K562 (cell line): ENCODE measurements around the gene KIAA0319L. TPM values are rescaled to one million over a fixed set of nuclear protein-coding genes. Genes with fewer than 3 reads are reported as not detected.

ENCODE experiments used
- BRD9 ChIP-seq: fragments of 450-650 bp; IDR thresholded peaks from 2 replicates; pipeline ENCODE4 v1.6.1; 2018; ENCODE audit warnings: low read depth; ENCODE audit not compliant: partially characterized antibody
- CBFA2T3 ChIP-seq: fragments of 450-650 bp; IDR thresholded peaks from 2 replicates; pipeline ENCODE4 v1.6.1; 2017
- CC2D1A ChIP-seq: fragments of 450-650 bp; IDR thresholded peaks from 2 replicates; pipeline ENCODE4 v1.6.1; 2017; ENCODE audit warnings: mild to moderate bottlenecking
- CREM ChIP-seq: IDR thresholded peaks from 2 replicates; pipeline ENCODE4 v1.6.1; 2014; ENCODE audit warnings: antibody characterized with exemption, low read depth
- DMBX1 ChIP-seq: fragments of 250-450 bp; sonication (Bioruptor Pico); IDR thresholded peaks from 2 replicates; pipeline ENCODE4 v1.8.0; 2022; ENCODE audit warnings: inconsistent platforms, mild to moderate bottlenecking, moderate library complexity, borderline replicate concordance
- ERF ChIP-seq: fragments of 450-650 bp; formaldehyde crosslinking; IDR thresholded peaks from 2 replicates; pipeline ENCODE4 v1.4.0; 2020; ENCODE audit warnings: mild to moderate bottlenecking, mixed read lengths
- FOSL1 ChIP-seq: fragments of 200-800 bp; sonication (Bioruptor generic); conservative IDR thresholded peaks from 2 replicates; pipeline ENCODE4 v1.6.1; 2016; ENCODE audit warnings: missing genetic modification characterization, missing compliant biosample characterization
- HMGN3 ChIP-seq: IDR thresholded peaks from 2 replicates; pipeline ENCODE4 v1.6.1; 2011; ENCODE audit warnings: borderline replicate concordance, low read depth, mild to moderate bottlenecking, mixed read lengths, low read length; ENCODE audit not compliant: insufficient read length; ENCODE audit errors: extremely low read depth
- HNRNPK ChIP-seq: fragments of 200-400 bp; formaldehyde crosslinking; IDR thresholded peaks from one replicate; pipeline ENCODE4 v1.6.1; 2018; ENCODE audit warnings: mild to moderate bottlenecking, low read depth, low read length; ENCODE audit not compliant: poor library complexity, severe bottlenecking
- MYC ChIP-seq, 2 experiments: fragments of 250-450 bp in 1 of 2; sonication (Bioruptor Pico) in 1 of 2; IDR thresholded peaks; 2 replicates each; pipeline versions ENCODE4 v1.5.1 to v1.6.1; 2012 to 2021; ENCODE audit warnings: low read depth in 2 of 2, borderline replicate concordance in 1 of 2, improper control_type of control experiment in 1 of 2, low read length in 1 of 2, mild to moderate bottlenecking in 1 of 2, moderate library complexity in 1 of 2
- NUFIP1 ChIP-seq: fragments of 450-650 bp; IDR thresholded peaks from 2 replicates; pipeline ENCODE4 v1.6.1; 2018; ENCODE audit not compliant: partially characterized antibody
- POLR2AphosphoS2 ChIP-seq: IDR thresholded peaks from 2 replicates; pipeline ENCODE4 v1.6.1; 2012; ENCODE audit warnings: low read length, improper control_type of control experiment
- SMAD4 ChIP-seq: fragments of 250-450 bp; sonication (Bioruptor Pico); conservative IDR thresholded peaks from 2 replicates; pipeline ENCODE4 v1.8.0; 2021; ENCODE audit warnings: inconsistent platforms, mild to moderate bottlenecking, moderate library complexity
- TBL1XR1 ChIP-seq, 2 experiments: IDR thresholded peaks; 2 replicates each; pipeline ENCODE4 v1.6.1; 2012; ENCODE audit warnings: improper control_type of control experiment in 2 of 2, low read length in 2 of 2, mild to moderate bottlenecking in 1 of 2
- TCF3 ChIP-seq: sonication (generic); formaldehyde crosslinking; IDR thresholded peaks from 2 replicates; pipeline ENCODE4 v1.4.0; 2020; ENCODE audit warnings: mild to moderate bottlenecking, missing genetic modification reagents
- U2AF1 ChIP-seq: fragments of 200-400 bp; formaldehyde crosslinking; optimal IDR thresholded peaks from 2 replicates; pipeline ENCODE3; 2017; ENCODE audit warnings: mild to moderate bottlenecking, low read depth, low read length, moderate library complexity
- ZNF347 ChIP-seq: fragments of 450-650 bp; formaldehyde crosslinking; IDR thresholded peaks from 2 replicates; pipeline ENCODE4 v1.4.0; 2020; ENCODE audit warnings: low read depth, mild to moderate bottlenecking, moderate library complexity
- polyA plus RNA-seq, 8 experiments: library from polyadenylated mRNA; depleted of rRNA in 4 of 8; stranded (reverse) in 5 of 8; unstranded in 3 of 8; fragments of >200 nt; fragmentation: Nextera tagmentation in 2 of 8; fragmentation: Illumina TruSeq in 1 of 8; extraction: Ambion mirVana in 2 of 8; extraction: Trizol in 1 of 8; gene quantifications; 2 replicates each; pipeline versions ENCODE4 v1.2.1 to v1.2.3, GENCODE V29; 2011 to 2014; ENCODE audit warnings: inconsistent platforms in 1 of 8, missing spikeins in 1 of 8
- total RNA-seq, 7 experiments: library from RNA; depleted of rRNA in 6 of 7; stranded (reverse); fragments of >200 nt in 6 of 7; fragmentation: Illumina TruSeq in 2 of 7; extraction: Trizol in 2 of 7; gene quantifications; 2 replicates each; pipeline versions ENCODE4 v1.2.1 to v1.2.3, GENCODE V29; 2011 to 2021; ENCODE audit warnings: low replicate concordance in 1 of 7
- TF ChIP-seq, protein P1 (sequence below): sonication (generic); formaldehyde crosslinking; IDR thresholded peaks from 2 replicates; pipeline ENCODE4 v1.8.0; 2022; ENCODE audit warnings: missing genetic modification reagents, mild to moderate bottlenecking, moderate library complexity, borderline replicate concordance
- TF ChIP-seq, protein P2 (sequence below): sonication (generic); formaldehyde crosslinking; IDR thresholded peaks from 2 replicates; pipeline ENCODE4 v1.9.0; 2022; ENCODE audit warnings: mild to moderate bottlenecking, missing genetic modification reagents
- TF ChIP-seq, protein P3 (sequence below): fragments of 250-450 bp; sonication (Bioruptor Pico); IDR thresholded peaks from 2 replicates; pipeline ENCODE4 v1.8.0; 2021; ENCODE audit warnings: borderline replicate concordance, mild to moderate bottlenecking, moderate library complexity; ENCODE audit not compliant: poor library complexity, severe bottlenecking
- TF ChIP-seq, protein P4 (sequence below): fragments of 150-350 bp; IDR thresholded peaks from 2 replicates; pipeline ENCODE4 v1.6.1; 2014; ENCODE audit warnings: low read depth, mild to moderate bottlenecking, low read length, borderline replicate concordance

Gene KIAA0319L
- total and polyA plus RNA-seq, 9 of the 15 experiments (the other 6 are each of a cell fraction or from before 2014, with no cell fraction given): 2.4 to 51.7 (median 27.4) TPM

DNA sequence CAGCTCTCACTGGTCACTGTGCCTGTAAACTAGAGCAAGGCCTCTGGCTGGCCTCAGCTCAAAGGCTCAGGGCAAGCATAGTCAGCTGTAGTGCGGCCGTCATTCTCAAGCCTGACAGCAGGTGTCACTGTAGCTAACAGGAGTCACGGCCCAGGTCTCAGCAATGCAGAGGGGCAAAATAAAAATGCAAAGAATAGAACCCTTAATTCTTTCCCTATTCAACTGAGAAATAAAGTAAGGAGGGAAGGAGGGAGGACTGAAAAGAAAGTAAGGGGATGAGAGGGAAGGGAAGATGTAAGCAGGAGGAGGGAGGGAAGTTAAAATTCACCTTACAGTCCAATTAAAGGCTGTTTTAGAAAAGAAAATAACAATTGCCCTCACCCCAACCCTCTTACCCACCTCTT lies 106.1 kb downstream of the KIAA0319L start (continued):
- TF ChIP-seq DMBX1 (CRISPR knock-in tag) (no peak), MYC (IDR thresholded peaks at IDR 0.05; ENCODE audit: low read depth, low read length) (no peak), MYC (CRISPR knock-in tag; IDR thresholded peaks at IDR 0.05; ENCODE audit: borderline replicate concordance, low read depth) (no peak), SMAD4 (CRISPR knock-in tag) (no peak), CC2D1A (peak; percentile 61; the same call in 1 of the 2 replicates), CBFA2T3 (no peak), NUFIP1 (no peak), POLR2AphosphoS2 (no peak), ERF (CRISPR knock-in tag) (no peak), HMGN3 (no peak), U2AF1 (no peak), HNRNPK (no peak), TBL1XR1 (IDR thresholded peaks at IDR 0.05; ENCODE audit: low read length in 2 of 2) (no peak), BRD9 (no peak), ZNF347 (CRISPR knock-in tag) (no peak), TCF3 (CRISPR knock-in tag) (no peak), CREM (0 out of 2 replicates have a peak, but pooled peaks have one; percentile 29), FOSL1 (tag) (no peak)
- TF ChIP-seq, protein P1, sequence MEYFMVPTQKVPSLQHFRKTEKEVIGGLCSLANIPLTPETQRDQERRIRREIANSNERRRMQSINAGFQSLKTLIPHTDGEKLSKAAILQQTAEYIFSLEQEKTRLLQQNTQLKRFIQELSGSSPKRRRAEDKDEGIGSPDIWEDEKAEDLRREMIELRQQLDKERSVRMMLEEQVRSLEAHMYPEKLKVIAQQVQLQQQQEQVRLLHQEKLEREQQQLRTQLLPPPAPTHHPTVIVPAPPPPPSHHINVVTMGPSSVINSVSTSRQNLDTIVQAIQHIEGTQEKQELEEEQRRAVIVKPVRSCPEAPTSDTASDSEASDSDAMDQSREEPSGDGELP: peak; percentile 92
- TF ChIP-seq, protein P2, sequence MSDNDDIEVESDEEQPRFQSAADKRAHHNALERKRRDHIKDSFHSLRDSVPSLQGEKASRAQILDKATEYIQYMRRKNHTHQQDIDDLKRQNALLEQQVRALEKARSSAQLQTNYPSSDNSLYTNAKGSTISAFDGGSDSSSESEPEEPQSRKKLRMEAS (CRISPR knock-in tag): no peak
- TF ChIP-seq, protein P3, sequence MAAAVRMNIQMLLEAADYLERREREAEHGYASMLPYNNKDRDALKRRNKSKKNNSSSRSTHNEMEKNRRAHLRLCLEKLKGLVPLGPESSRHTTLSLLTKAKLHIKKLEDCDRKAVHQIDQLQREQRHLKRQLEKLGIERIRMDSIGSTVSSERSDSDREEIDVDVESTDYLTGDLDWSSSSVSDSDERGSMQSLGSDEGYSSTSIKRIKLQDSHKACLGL (CRISPR knock-in tag): no peak
- TF ChIP-seq, protein P4, sequence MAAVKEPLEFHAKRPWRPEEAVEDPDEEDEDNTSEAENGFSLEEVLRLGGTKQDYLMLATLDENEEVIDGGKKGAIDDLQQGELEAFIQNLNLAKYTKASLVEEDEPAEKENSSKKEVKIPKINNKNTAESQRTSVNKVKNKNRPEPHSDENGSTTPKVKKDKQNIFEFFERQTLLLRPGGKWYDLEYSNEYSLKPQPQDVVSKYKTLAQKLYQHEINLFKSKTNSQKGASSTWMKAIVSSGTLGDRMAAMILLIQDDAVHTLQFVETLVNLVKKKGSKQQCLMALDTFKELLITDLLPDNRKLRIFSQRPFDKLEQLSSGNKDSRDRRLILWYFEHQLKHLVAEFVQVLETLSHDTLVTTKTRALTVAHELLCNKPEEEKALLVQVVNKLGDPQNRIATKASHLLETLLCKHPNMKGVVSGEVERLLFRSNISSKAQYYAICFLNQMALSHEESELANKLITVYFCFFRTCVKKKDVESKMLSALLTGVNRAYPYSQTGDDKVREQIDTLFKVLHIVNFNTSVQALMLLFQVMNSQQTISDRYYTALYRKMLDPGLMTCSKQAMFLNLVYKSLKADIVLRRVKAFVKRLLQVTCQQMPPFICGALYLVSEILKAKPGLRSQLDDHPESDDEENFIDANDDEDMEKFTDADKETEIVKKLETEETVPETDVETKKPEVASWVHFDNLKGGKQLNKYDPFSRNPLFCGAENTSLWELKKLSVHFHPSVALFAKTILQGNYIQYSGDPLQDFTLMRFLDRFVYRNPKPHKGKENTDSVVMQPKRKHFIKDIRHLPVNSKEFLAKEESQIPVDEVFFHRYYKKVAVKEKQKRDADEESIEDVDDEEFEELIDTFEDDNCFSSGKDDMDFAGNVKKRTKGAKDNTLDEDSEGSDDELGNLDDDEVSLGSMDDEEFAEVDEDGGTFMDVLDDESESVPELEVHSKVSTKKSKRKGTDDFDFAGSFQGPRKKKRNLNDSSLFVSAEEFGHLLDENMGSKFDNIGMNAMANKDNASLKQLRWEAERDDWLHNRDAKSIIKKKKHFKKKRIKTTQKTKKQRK: no peak
